Ovary (tissue), 3 donors: ENCODE data around the gene YY1.

ENCODE experiments used
- CTCF ChIP-seq, 3 donors: fragments of 450-650 bp in 2 of 3; fragments of 200-600 bp in 1 of 3; IDR thresholded peaks; one replicate each; pipeline versions ENCODE4 v1.5.1 to v1.8.0; 2016 to 2022; ENCODE audit warnings: antibody characterized with exemption in 3 of 3, mild to moderate bottlenecking in 1 of 3
- EP300 ChIP-seq: sonication (generic); formaldehyde crosslinking; IDR thresholded peaks from one replicate; pipeline ENCODE4 v1.6.1; 2017; ENCODE audit warnings: antibody characterized with exemption
- POLR2A ChIP-seq: fragments of 450-650 bp; IDR thresholded peaks from one replicate; pipeline ENCODE4 v1.6.1; 2017; ENCODE audit warnings: antibody characterized with exemption, mild to moderate bottlenecking, moderate library complexity
- donor health status: DM: no; HTN: no; CAD: no.

DNA sequence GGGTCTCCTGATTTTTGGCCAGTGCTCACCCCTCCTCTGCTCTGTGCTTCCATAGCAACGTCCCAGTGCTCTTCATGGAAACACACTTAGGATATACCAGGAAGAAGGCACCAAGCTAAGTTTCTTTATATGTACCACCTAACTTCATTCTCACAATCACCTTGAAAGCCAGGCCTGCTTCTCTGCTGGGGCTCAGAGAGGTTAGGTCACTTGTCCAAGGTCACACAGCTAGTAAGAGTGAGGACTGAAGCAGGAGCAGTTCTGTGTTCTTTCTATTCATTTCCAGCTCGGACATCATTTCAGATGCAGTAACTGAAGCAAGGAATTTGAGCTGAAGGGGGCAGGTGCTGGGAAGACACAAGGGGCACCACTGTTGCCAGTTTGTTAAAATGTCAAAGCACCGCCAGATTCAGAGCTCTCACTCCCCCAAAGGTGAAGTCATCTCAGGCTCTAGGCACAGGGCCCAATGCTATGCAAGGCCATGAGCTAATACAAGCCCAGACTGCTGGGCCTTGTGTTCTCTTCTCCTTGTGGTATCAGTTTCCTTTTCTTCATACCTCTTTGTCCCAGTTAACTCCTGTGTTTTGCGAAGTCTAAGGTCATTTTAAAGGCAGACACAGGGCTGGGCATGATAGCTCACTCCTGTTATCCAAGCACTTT lies 19.7 kb upstream of the YY1 start:
- TF ChIP-seq CTCF (IDR thresholded peaks at IDR 0.05) (no peak), POLR2A (no peak), EP300 (no peak)
